Stimulated activated CD8-positive, alpha-beta memory T cell treated with anti-CD3 and anti-CD28 coated beads, Interleukin-4, amount 100 ng/mL, for 48 hours (primary cell): ENCODE results near the gene MTRR.

Experiments
- DNase-seq: peaks from one replicate; pipeline ENCODE4 v3.0.0-alpha.2; 2020

MTRR gene

GRCh38 chr5:7868773-7869473, at the start of gene MTRR, which contains the start of gene FASTKD3:
Gene MTRR, plus strand, starts transcription at chr5:7869148. Its CDS starts 1,647 bp downstream, at chr5:7870795.
Gene FASTKD3, minus strand, starts transcription at chr5:7869031. Its CDS starts 948 bp downstream, at chr5:7868083.
- peak; percentile 93 for DNase-seq

GRCh38 chr5:7822449-7822848, 46.5 kb upstream of the MTRR start:
- no peak for DNase-seq

DNA sequence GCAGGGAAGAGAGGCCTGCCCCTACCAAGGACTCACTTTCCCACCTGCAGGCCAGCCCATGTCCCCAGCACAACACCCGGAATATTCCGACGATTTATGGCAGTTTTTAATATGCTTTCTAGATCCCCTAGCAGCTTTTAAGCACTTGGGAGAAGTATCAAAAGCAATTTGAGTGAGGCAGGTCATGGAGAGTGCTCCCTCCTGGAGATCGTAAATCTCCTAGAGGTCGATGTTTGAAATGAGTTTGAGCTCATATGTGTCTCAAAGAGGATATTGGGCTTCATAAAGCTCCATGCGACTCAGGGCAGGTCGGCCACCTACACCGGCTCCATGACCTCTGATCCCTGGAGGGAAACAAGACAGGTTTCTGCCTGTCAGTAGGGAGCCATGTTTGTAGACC, 45.4 kb upstream of the MTRR start:
- no peak for DNase-seq

DNA sequence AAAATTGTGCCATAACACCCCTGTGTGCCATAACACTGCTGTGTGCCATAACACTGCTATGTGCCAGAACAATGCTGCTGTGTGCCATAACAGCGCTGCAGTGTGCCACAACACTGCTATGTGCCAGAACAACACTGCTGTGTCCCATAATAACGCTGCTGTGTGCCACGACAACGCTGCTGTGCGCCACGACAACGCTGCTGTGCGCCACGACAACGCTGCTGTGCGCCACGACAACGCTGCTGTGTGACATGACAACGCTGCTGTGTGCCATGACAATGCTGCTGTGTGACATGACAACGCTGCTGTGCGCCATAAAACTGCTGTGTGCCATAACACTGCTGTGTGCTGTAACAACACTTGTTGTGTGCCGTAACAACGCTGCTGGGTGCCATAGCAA, 44.0 kb upstream of the MTRR start:
- no peak for DNase-seq

- DNase-seq: no peak
Observed at GRCh38 chr5:7825630-7826029, 43.3 kb upstream of the MTRR start.

DNA sequence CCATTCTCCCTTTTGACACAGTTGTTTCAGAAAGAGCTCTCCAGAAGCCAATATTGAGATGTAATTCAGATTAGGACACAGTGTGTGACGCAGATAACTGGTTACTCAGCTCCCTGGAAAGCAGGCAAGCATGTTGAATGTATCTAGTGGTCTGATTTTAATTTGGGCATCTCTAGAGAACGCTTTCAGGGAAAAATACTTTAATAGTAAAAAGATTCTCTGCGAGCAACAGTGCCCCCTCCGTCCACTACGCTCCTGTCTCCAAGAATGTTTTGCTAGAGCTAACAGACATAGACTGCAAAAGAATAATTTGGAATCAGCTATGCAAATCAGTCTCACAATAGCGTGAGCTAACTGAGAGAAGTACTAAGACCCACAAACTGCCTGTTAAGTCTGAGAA, 41.3 kb upstream of the MTRR start:
- DNase-seq: no peak

- no peak for DNase-seq
Observed at GRCh38 chr5:7828269-7828668, 40.7 kb upstream of the MTRR start.

DNA sequence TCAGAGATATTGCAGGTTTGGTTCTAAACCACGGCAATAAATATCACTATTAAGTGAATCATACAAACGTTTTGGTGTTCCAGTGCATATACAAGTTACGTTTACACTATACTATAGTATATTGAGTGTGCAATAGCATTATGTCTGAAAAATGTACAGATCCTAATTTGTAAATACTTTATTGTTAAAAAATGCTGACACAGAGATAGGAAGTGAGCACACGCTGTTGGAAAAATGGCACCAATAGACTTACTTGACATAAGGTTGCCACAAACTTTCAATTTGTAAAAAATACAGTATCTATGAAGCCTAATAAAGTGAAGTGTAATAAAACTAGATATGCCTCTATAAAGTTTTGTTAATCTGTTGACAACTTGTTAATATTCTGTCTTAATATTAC, 34.0 kb upstream of the MTRR start:
- no peak for DNase-seq

- DNase-seq: no peak
Observed at GRCh38 chr5:7837403-7837802, 31.5 kb upstream of the MTRR start.

DNA sequence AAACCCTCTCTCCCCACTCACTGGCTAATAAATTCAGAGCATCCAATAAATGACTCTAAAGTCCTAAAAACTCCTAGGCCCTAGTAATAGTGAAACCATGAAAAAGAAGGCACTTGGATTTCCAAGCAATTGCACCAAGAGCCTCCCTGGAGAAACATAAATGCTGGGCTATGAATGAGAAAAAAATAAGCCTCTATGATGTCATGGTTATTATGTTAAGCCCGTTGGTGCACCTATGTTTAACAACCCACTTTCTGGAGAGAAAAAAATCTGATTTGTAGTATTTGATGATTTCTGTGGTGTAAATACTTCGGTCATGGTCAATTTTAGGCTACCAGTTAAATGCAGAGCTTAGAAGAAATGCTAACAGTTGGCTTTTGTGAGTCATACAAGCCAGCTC, 26.4 kb upstream of the MTRR start:
- DNase-seq: no peak

DNA sequence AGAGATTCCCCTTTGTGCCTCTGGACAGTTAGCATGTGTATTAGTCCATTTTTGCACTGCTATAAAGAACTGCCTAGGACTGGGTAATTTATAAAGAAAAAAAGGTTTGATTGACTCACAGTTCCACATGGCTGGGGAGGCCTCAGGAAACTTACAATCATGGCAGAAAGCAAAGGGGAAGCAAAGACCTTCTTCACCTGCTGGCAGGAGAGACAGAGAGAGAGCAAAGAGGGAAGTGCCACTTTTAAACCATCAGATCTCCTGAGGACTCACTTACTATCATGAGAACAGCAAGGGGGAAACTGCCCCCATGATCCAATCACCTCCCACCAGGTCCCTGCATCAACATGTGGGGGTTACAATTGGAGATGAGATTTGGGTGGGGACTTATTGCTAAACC, 24.0 kb upstream of the MTRR start:
- DNase-seq: no peak

GRCh38 chr5:7845557-7845956, 23.4 kb upstream of the MTRR start:
- DNase-seq: no peak

GRCh38 chr5:7846327-7846726, 22.6 kb upstream of the MTRR start:
- no peak for DNase-seq

DNA sequence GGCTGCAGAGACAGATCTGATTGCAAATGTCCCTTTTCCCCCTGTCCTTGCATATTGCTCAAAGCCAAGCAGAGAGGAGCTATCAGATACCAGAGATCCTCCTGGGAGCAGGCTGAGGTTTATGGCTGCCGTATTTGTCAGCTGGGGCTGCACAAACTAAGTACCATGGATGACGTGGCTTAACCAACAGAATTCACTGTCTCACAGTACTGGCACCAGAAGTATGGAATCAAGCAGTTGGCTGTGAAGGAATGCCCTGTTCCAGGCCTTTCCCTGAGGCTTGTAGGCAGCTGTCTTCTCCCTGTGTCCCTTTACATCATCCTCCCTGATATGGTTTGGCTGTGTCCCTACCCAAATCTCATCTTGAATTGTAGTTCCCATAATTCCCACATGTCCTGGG, 20.7 kb upstream of the MTRR start:
- DNase-seq: no peak

DNA sequence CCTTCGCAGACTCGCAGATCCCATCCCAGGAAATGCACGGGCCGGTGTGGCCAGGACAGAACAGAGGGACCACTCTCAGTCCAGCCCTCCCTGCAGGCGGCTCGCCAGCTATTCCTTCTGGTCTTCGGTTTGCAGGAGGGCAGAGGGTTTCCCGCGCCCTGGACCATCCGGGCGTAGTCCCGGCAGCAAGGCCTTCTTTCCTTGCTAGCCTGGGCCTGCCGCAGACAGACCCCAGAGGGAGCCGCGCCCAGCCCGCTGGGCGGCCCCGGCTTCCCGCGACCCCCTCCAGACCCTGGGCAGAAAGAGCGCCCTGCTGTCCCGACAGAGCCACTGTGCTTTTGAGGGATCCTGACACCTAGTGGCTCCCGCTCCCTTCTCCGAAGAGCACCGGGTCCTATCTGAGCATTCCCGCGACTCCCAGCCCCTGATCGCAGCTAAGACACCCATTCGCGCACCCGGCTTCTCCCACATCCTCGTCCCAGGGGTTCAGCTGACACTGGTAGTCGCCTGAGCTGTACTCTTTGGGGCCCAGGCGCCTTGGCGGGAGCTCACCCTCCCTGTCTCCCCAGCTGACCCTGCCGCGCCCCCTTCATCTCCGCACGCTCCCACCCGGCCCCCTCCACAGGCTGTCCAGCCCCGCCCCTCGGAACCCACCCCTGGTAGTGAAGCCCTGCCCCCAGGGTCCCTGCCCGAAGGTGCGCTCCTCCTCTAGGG, 19.1 kb upstream of the MTRR start:
- DNase-seq: no peak

DNA sequence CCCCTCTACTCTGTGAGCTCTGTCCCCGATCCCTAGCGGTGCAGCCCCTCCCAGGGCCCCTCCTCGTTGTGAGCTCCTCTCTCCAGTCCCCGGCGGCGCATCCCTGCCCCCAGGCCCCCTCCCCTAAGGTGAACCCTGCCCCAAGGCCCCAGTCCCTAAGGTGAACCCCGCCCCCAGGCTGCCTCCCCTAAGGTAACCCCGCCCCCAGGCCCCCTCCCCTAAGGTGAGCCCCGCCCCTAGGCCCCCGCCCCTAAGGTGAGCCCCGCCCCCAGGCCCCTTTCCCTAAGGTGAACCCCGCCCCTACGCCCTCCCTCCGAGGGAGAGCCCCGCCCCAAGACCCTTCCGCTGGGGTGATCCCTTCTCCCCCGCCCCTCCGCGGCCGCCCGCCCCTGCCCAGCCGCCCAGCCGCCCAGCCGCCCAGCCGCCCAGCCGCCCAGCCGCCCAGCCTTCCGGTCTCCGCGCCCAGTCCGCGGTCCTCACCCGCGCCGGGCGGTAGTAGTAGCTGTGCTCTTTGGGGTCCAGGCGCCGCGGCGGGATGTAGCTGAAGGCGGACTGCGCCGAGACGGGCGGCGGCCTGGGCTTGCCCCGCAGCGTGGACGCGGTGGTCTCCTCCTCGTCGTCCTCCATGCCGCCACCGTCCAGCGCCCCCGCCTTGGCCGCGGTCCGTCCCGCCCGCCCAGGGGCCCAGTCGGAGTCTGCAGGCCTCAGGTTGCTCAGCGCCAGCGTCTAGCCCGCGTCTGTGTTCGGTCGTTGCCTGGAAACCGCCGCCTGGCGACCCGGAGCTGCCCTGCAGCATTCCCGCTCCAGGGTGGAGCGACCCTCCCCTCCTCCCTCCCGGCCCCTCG, 18.3 kb upstream of the MTRR start, which contains the start of gene CFAP90:
TSS of gene CFAP90 (minus strand) at position 739 of the 845 bp plus-strand sequence. CDS start at position 627, 112 bp downstream.
- no peak for DNase-seq

DNA sequence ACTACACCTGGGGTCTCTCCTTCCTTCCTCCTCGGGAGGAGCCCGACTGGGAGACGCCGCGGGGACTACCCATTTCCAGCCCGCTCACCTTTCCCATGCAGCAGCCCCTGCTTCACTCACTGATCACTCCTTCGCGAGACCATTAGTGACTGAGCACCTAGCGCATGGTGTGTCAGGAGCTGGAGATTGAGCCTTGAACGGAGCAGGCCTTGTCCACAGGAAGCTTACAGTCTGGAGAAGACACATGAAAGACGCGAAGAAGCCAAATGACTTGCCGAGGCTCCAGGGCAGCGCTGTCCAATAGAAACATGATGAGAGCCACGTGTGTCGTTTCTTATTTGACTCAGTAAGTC, 17.7 kb upstream of the MTRR start:
- DNase-seq: no peak

DNA sequence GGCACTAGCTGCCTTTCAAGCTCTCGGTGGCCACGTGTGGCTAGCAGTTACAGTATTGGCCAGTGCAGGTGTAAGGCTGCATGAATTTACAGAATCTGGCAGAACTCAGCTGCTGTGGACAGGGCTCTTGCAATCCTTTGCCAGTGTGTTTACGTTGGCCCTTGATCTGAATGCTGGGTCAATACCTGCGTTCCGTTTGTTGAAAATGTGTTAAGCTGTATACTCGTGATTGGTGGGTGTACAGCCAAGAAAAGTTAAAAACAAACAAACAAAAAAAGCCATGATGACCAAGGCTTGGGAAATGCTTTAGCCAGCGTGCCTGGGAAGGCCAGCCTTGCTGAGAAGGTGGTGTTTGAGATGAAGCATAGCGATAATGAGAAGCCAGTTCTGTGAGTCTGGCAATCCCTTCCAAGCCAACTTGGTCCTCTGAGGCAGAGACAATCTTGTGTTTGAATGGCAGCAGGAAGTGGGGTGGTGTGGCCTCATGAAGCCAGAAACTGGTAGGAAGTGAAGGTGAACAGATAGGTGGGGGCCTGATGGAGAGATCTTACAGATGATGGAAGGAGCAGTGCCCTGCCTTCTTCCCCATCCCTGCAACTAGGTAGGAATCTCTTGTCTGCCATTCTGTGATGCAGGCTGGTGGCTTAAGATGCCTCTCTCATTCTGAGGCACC, 17.2 kb upstream of the MTRR start:
- DNase-seq: no peak

DNA sequence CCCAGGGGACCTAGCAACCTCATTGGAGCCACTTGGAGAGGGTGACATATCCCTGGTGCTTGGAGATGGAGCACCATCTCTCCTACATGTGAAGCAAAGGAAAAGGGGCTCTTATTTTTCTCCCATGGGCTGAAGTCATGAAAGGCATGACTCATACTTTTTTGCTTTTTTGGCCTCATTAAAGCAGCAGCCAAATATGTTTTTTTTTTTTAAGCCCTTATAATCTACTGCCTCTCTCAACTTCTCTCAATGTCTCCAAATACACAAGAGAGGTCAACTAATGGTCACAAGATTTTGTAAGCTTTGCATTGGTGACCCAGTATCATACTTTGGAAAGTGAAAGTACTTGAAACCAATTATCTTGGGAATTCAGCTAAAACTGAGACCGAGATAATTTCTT, 16.4 kb upstream of the MTRR start:
- DNase-seq: no peak

GRCh38 chr5:7852988-7853387, 16.0 kb upstream of the MTRR start:
- no peak for DNase-seq

- DNase-seq: no peak
Observed at GRCh38 chr5:7855611-7856010, 13.3 kb upstream of the MTRR start.

DNA sequence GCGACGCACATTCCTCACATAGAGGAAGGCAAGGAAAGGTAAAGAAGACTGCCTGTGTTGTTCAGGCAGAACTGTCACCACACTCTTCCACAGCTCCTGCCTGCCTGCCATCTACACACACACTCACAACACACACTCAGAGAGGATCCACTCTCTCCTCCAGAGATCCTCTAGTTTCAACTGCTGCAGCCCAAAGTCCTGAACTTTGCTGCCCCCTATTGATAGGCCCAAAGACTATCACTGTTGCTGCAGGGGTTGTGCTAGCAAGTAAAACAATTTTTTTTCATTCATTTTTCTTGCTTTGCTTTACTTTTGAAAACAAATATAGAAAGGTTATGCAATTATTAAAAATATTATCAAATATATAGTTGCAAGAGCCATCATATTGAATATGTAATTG, 12.1 kb upstream of the MTRR start:
- no peak for DNase-seq

- DNase-seq: no peak
Observed at GRCh38 chr5:7857361-7857760, 11.6 kb upstream of the MTRR start.
